PFSK-1 (cell line): ENCODE measurements around the gene STRA6.

Experiments used
- FOXP2 ChIP-seq: optimal IDR thresholded peaks from 2 replicates; pipeline ENCODE3; 2011; ENCODE audit warnings: borderline replicate concordance, control low read depth, inconsistent platforms; ENCODE audit not compliant: insufficient read depth; ENCODE audit errors: extremely low read length, extremely low read depth
- POLR2AphosphoS5 ChIP-seq: IDR thresholded peaks from 2 replicates; pipeline ENCODE4 v1.6.1; 2012; ENCODE audit warnings: low read depth, mild to moderate bottlenecking, control low read depth, low read length, moderate library complexity
- SIN3A ChIP-seq: IDR thresholded peaks from 2 replicates; pipeline ENCODE4 v1.6.1; 2012; ENCODE audit warnings: mild to moderate bottlenecking, low read length, moderate library complexity, borderline replicate concordance; ENCODE audit not compliant: insufficient read depth
- TAF1 ChIP-seq: IDR thresholded peaks from 2 replicates; pipeline ENCODE4 v1.6.1; 2012; ENCODE audit warnings: low read length, control low read depth, borderline replicate concordance; ENCODE audit not compliant: insufficient read depth
- TF ChIP-seq, protein P1 (sequence below), 2 experiments: IDR thresholded peaks; 2 replicates each; pipeline versions ENCODE4 v1.6.1 to v1.8.0; 2011 to 2012; ENCODE audit warnings: low read depth in 2 of 2, low read length in 2 of 2, control low read depth in 1 of 2, inconsistent platforms in 1 of 2, mild to moderate bottlenecking in 1 of 2, moderate library complexity in 1 of 2; ENCODE audit not compliant: insufficient read depth in 1 of 2

The STRA6 gene

DNA sequence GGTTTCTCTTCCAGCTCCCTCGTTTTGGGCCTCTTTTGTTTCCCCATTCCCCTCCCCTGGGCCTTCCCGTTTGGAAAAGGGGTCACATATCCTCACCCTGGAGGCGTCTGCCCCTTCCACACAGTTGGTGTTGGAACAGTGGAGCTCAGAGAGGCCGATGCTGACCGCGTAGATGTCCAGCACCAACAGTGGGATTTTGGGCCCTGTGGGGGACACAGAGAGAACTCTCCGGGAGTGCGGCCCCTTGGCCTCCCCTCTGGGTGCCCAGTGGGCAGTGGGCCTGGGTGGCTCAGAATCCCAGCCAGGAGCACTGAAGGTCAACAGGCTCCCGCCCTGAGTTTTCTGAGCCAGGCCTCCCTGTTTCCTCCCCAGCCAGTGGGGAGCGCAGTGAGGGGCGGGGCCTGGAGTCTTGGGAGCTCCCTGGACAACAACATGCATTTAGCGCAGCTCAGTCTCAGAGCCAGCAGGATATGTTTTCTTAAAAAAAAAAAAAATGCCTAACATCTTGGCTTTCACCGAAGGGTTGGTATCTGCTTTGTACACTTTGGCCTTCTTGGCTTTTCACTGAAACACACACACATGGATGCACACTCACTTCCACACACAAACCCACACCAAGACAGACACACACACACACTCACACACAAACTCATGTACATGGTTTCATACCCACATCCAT, 29.7 kb downstream of the STRA6 start:
- TF ChIP-seq POLR2AphosphoS5: no peak
- TF ChIP-seq, protein P1, sequence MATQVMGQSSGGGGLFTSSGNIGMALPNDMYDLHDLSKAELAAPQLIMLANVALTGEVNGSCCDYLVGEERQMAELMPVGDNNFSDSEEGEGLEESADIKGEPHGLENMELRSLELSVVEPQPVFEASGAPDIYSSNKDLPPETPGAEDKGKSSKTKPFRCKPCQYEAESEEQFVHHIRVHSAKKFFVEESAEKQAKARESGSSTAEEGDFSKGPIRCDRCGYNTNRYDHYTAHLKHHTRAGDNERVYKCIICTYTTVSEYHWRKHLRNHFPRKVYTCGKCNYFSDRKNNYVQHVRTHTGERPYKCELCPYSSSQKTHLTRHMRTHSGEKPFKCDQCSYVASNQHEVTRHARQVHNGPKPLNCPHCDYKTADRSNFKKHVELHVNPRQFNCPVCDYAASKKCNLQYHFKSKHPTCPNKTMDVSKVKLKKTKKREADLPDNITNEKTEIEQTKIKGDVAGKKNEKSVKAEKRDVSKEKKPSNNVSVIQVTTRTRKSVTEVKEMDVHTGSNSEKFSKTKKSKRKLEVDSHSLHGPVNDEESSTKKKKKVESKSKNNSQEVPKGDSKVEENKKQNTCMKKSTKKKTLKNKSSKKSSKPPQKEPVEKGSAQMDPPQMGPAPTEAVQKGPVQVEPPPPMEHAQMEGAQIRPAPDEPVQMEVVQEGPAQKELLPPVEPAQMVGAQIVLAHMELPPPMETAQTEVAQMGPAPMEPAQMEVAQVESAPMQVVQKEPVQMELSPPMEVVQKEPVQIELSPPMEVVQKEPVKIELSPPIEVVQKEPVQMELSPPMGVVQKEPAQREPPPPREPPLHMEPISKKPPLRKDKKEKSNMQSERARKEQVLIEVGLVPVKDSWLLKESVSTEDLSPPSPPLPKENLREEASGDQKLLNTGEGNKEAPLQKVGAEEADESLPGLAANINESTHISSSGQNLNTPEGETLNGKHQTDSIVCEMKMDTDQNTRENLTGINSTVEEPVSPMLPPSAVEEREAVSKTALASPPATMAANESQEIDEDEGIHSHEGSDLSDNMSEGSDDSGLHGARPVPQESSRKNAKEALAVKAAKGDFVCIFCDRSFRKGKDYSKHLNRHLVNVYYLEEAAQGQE (IDR thresholded peaks at IDR 0.05; ENCODE audit: insufficient read depth in 1 of 2, low read depth in 2 of 2, low read length in 2 of 2): no peak
- TF ChIP-seq FOXP2: no peak
- no peak for TF ChIP-seq SIN3A
- TF ChIP-seq TAF1: no peak

DNA sequence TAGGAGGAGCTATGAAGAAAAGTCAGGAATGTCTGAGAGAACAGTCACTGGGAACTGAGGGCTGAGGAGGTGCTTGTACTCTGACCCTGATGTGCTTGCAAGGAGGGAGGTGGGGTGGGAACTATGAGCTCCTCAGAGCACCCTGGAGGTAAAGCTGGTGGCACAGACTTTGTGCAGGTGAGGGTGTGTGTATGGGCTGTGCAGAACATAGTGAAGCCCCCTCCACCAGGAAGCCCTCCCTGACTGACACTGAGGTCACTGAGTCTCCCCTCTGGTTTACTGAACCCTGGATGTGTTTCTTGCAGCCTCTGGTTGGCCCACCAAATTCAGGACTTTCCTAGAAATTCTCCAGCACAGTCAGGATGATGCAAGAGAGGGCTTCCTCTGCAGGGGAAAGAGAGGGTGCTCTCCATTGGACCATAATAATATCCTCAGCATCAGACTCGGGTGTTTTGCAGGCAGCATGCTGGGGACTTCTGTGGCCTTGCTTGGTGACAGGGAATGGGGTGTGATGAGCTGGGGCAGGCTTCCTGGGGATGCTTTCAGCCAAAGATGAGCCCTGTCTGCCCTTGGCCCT, 30.5 kb downstream of the STRA6 start:
- TF ChIP-seq, protein P1 (IDR thresholded peaks at IDR 0.05; ENCODE audit: insufficient read depth in 1 of 2, low read depth in 2 of 2, low read length in 2 of 2): no peak
- TF ChIP-seq SIN3A (no peak), TAF1 (no peak), POLR2AphosphoS5 (no peak), FOXP2 (no peak)

DNA sequence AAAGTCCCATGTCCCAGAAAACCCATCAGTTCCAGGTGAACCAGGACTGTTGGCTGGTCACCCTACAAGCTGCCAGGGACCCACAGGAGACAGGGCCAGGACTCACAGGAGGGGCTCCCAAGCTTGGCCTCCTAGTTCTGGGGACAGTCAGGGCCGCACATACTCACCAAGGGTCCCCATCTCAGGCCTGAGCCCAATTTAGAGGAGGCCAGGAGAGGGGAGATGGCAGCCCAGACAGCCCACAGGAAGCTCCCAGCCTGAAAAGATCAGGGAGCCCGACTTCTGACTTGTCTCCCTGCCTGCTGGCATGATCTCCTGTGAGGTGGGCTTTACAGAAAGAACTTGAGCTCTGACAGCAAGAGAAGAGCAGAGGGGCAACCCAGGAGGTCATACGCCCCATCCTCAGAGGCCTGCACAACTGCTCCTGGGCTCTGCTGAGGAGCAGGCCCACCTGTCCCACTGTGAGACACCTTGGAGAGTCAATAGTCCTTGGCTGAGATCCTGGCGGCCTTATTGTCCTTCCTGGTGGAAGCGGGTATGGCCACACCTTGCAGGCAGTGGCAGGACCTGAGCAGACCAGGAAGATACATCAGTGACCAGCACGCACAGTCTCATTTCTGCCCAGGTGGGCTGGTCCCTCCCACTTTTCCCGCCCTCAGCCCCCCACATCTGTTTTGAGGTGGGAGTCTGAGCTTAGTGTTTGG, 31.6 kb downstream of the STRA6 start:
- no peak for TF ChIP-seq TAF1
- TF ChIP-seq SIN3A: no peak
- no peak for TF ChIP-seq FOXP2
- no peak for TF ChIP-seq POLR2AphosphoS5
- TF ChIP-seq, protein P1 (IDR thresholded peaks at IDR 0.05; ENCODE audit: insufficient read depth in 1 of 2, low read depth in 2 of 2, low read length in 2 of 2): no peak

DNA sequence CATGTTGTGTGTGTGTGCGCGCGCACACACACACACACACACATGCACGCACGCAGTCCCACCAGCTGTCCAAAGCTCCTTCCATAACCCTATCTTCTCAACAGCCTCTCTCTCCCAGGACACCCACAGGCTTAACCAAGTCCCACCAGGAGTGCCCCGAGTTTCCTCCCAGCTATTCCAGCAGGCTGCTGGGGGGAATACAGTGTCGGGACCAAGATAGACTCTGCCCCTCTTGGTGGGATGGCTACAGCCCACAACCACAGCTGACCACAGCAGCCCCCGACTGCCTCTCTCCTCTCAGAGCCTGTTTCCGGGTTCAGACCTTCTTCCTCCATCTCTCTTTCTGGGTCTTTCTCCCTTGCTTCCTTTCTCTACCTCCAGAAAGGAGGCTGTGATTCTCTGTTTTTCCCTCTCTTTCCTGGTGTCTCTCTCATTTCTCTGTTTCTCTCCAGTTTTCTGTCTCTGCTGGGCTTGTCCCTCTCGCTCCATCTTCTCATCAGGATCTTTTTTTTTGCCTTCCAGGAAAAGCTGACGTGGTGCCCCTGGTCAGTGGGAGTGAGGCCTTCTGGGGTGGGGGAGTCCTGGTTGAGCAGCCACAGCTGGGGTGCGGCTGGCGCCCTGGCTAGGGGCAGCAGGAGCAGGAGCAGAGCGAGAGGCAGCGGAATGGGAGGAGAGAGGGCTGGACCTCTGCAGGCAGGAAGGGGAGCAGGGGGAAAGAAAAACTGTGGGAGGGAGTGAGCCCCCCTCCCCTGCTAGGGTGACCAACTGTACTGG, 32.3 kb downstream of the STRA6 start:
- TF ChIP-seq POLR2AphosphoS5: no peak
- TF ChIP-seq FOXP2: no peak
- no peak for TF ChIP-seq SIN3A
- TF ChIP-seq, protein P1 (IDR thresholded peaks at IDR 0.05; ENCODE audit: insufficient read depth in 1 of 2, low read depth in 2 of 2, low read length in 2 of 2): no peak
- TF ChIP-seq TAF1: no peak
